Heart left ventricle (tissue), 13 donors: ENCODE data around the gene UBE2V1.

Experiments used
- CTCF ChIP-seq, 12 donors: fragments of 200-600 bp; sonication (generic) in 4 of 12; IDR thresholded peaks; one replicate each; pipeline versions ENCODE4 v1.5.0 to v1.8.0; 2018 to 2022; ENCODE audit warnings: antibody characterized with exemption in 12 of 12, mild to moderate bottlenecking in 5 of 12
- POLR2A ChIP-seq, 2 donors: fragments of 450-650 bp; IDR thresholded peaks; one replicate each; pipeline ENCODE4 v1.6.1; 2017; ENCODE audit warnings: antibody characterized with exemption in 2 of 2, mild to moderate bottlenecking in 2 of 2, moderate library complexity in 2 of 2
- donor health status: ischemic (EF 13 %, LVEDD 7.1; RV severe dilation, severe dysfunction).
- donor health status: DM: no; HTN: yes; CAD: no.
- donor health status: DM: no; HTN: no; CAD: no.
- donor health status: ischemic (EF 25% LVEDD 6.9; RV normal size, moderate dysfunction).
- donor health status: ischemic (EF 25% LVEDD 5.7; RV mildly dilated, moderate dysfunction).
- donor health status: ischemic (EF 35%, LVEDD 5.7; RV mildly dilated, moderate dysfunction).
- donor health status: nonischemic (EF 11% LVEDD 7.7; RV severe dilation, severe dysfunction).
- donor health status: DM: yes; HTN: yes; CAD: no.
- donor health status: PGD.
- donor health status: ischemic (EF 29% LVEDD 5.4; RV normal size, mild dysfunction).
- donor health status: nonischemic (EF 23%, LVEDD 6.1; RV moderate dilation, normal function).

GRCh38 chr20:50101887-50102286 lies 11.1 kb downstream of the UBE2V1 start:
- TF ChIP-seq CTCF (IDR thresholded peaks at IDR 0.05) (no peak), POLR2A (IDR thresholded peaks at IDR 0.05) (no peak)
